Trophoblast cell (in vitro differentiated cells and primary cell): Measurements from ENCODE around the gene LONRF2.

Experiments
- DNase-seq, 2 donors: peaks; one replicate each; pipeline ENCODE4 v3.0.0-alpha.2; 2016
- H2AFZ ChIP-seq: 2 replicates; pipeline ENCODE4 v1.6.1; 2013; ENCODE audit warnings: low read length, moderate library complexity, mild to moderate bottlenecking; ENCODE audit not compliant: insufficient read depth, poor library complexity
- H2AK5ac ChIP-seq: 2 replicates; pipeline ENCODE4 v1.6.1; 2013; ENCODE audit warnings: mild to moderate bottlenecking, low read length
- H2BK120ac ChIP-seq: 2 replicates; pipeline ENCODE4 v1.6.1; 2013; ENCODE audit warnings: low read length, mild to moderate bottlenecking, moderate library complexity; ENCODE audit not compliant: insufficient read depth, poor library complexity
- H2BK12ac ChIP-seq: 2 replicates; pipeline ENCODE4 v1.6.1; 2013; ENCODE audit warnings: mild to moderate bottlenecking, low read length, moderate library complexity
- H2BK5ac ChIP-seq: 2 replicates; pipeline ENCODE4 v1.6.1; 2013; ENCODE audit warnings: low read length, low read depth, moderate library complexity, mild to moderate bottlenecking; ENCODE audit not compliant: poor library complexity
- H3K14ac ChIP-seq: 2 replicates; pipeline ENCODE4 v1.6.1; 2013; ENCODE audit warnings: mild to moderate bottlenecking, low read length
- H3K18ac ChIP-seq: 2 replicates; pipeline ENCODE4 v1.6.1; 2013; ENCODE audit warnings: mild to moderate bottlenecking, low read length
- H3K23ac ChIP-seq: 2 replicates; pipeline ENCODE4 v1.6.1; 2013; ENCODE audit warnings: low read length
- H3K27ac ChIP-seq: 2 replicates; pipeline ENCODE4 v1.5.1; 2013; ENCODE audit warnings: low read depth, mild to moderate bottlenecking, inconsistent platforms, low read length, moderate library complexity
- H3K27me3 ChIP-seq: 2 replicates; pipeline ENCODE4 v1.6.1; 2013; ENCODE audit warnings: inconsistent platforms, mild to moderate bottlenecking, low read length, moderate library complexity; ENCODE audit not compliant: insufficient read depth
- H3K36me3 ChIP-seq, 2 experiments: 1 replicate in 1 of 2; 2 replicates in 1 of 2; pipeline ENCODE4 v1.6.1; 2013; ENCODE audit warnings: low read length in 2 of 2, mild to moderate bottlenecking in 2 of 2, moderate library complexity in 1 of 2; ENCODE audit not compliant: insufficient read depth in 2 of 2, control insufficient read depth in 1 of 2
- H3K4ac ChIP-seq: 2 replicates; pipeline ENCODE4 v1.6.1; 2013; ENCODE audit warnings: low read depth, mild to moderate bottlenecking, low read length, moderate library complexity
- H3K4me1 ChIP-seq, 2 experiments: 1 replicate in 1 of 2; 2 replicates in 1 of 2; pipeline ENCODE4 v1.6.1; 2013; ENCODE audit warnings: low read length in 2 of 2, mild to moderate bottlenecking in 2 of 2, moderate library complexity in 1 of 2; ENCODE audit not compliant: insufficient read depth in 2 of 2, control insufficient read depth in 1 of 2
- H3K4me2 ChIP-seq: 2 replicates; pipeline ENCODE4 v1.6.1; 2013; ENCODE audit warnings: inconsistent platforms, mild to moderate bottlenecking, low read length, moderate library complexity
- H3K4me3 ChIP-seq: 2 replicates; pipeline ENCODE4 v1.5.1; 2013; ENCODE audit warnings: mild to moderate bottlenecking, low read depth, low read length, inconsistent platforms
- H3K79me1 ChIP-seq: one replicate; pipeline ENCODE4 v1.6.1; 2013; ENCODE audit warnings: low read length
- H3K79me2 ChIP-seq: 2 replicates; pipeline ENCODE4 v1.6.1; 2013; ENCODE audit warnings: low read length, mild to moderate bottlenecking; ENCODE audit not compliant: control insufficient read depth, insufficient read depth, poor library complexity
- H3K9ac ChIP-seq: 2 replicates; pipeline ENCODE4 v1.6.1; 2013; ENCODE audit warnings: mild to moderate bottlenecking, low read length
- H3K9me3 ChIP-seq: 2 replicates; pipeline ENCODE4 v1.6.1; 2013; ENCODE audit warnings: low read depth, mild to moderate bottlenecking, control low read depth, inconsistent platforms, low read length; ENCODE audit not compliant: insufficient read depth
- H4K12ac ChIP-seq: 2 replicates; pipeline ENCODE4 v1.6.1; 2013; ENCODE audit warnings: low read depth, mild to moderate bottlenecking, low read length, moderate library complexity
- H4K8ac ChIP-seq: 2 replicates; pipeline ENCODE4 v1.6.1; 2013; ENCODE audit warnings: low read depth, mild to moderate bottlenecking, low read length, moderate library complexity
- H4K91ac ChIP-seq: one replicate; pipeline ENCODE4 v1.6.1; 2013; ENCODE audit warnings: low read depth, mild to moderate bottlenecking, low read length, moderate library complexity
- WGBS: extraction: QIAGEN DNeasy Blood & Tissue Kit; methylation state at CpG from one replicate; pipeline ENCODE4 v1.1.7; 2013; ENCODE audit warnings: missing lambda C conversion rate; ENCODE audit not compliant: insufficient read length, insufficient coverage; ENCODE audit errors: extremely low coverage; 5-methylcytosine and 5-hydroxymethylcytosine counted together

Gene LONRF2

GRCh38 chr2:100317634-100318033 lies 4.7 kb downstream of the LONRF2 start:
- DNase-seq = no peak
- peaks cover 4% of the 10 kb centered on the region for H3K9me3 ChIP-seq
- no peak overlapping the region for H4K91ac ChIP-seq
- no CpG with 5 or more reads among the region's 1 CpG for WGBS
- no peak overlapping the region for H2AK5ac ChIP-seq
- no peak overlapping the region for H3K4me3 ChIP-seq
- peaks cover 18% of the 10 kb centered on the region for H3K27me3 ChIP-seq
- no peak overlapping the region for H2BK120ac ChIP-seq
- H3K79me2 ChIP-seq = no peaks in the 10 kb centered on the region
- H2BK5ac ChIP-seq = no peak overlapping the region
- H2AFZ ChIP-seq = no peak overlapping the region
- no peak overlapping the region for H4K12ac ChIP-seq
- H3K14ac ChIP-seq = no peak overlapping the region
- no peak overlapping the region for H3K27ac ChIP-seq
- H4K8ac ChIP-seq = no peak overlapping the region
- H3K4ac ChIP-seq = no peak overlapping the region
- H2BK12ac ChIP-seq = no peak overlapping the region
- H3K36me3 ChIP-seq = no peaks in the 10 kb centered on the region
- H3K9ac ChIP-seq = no peak overlapping the region
- H3K4me1 ChIP-seq = peaks cover 5 to 12% of the 10 kb centered on the region in 2 experiments
- H3K23ac ChIP-seq = no peak overlapping the region
- no peak overlapping the region for H3K4me2 ChIP-seq
- no peaks in the 10 kb centered on the region for H3K79me1 ChIP-seq
- no peak overlapping the region for H3K18ac ChIP-seq

GRCh38 chr2:100309973-100310719 lies 12.2 kb downstream of the LONRF2 start:
- Histone ChIP-seq H3K79me2 (no peaks in the 10 kb centered on the region), H4K8ac (no peak overlapping the region), H3K9ac (no peak overlapping the region), H3K27ac (no peak overlapping the region), H4K12ac (no peak overlapping the region), H2BK120ac (no peak overlapping the region), H3K79me1 (no peaks in the 10 kb centered on the region), H3K4ac (no peak overlapping the region), H2AFZ (no peak overlapping the region), H3K14ac (no peak overlapping the region), H3K36me3 (no peaks in the 10 kb centered on the region), H3K23ac (no peak overlapping the region), H2AK5ac (no peak overlapping the region), H4K91ac (no peak overlapping the region), H3K27me3 (no peaks in the 10 kb centered on the region), H2BK12ac (no peak overlapping the region), H3K4me1 (no peaks in the 10 kb centered on the region), H3K18ac (no peak overlapping the region), H3K4me2 (no peak overlapping the region), H3K9me3 (no peaks in the 10 kb centered on the region), H2BK5ac (no peak overlapping the region), H3K4me3 (no peak overlapping the region)
- WGBS = no CpG with 5 or more reads among the region's 4 CpGs
- DNase-seq = no peak

- Histone ChIP-seq H3K18ac (no peak overlapping the region), H3K4me1 (no peaks in the 10 kb centered on the region), H2AFZ (no peak overlapping the region), H3K23ac (no peak overlapping the region), H2AK5ac (no peak overlapping the region), H3K9ac (no peak overlapping the region), H2BK120ac (no peak overlapping the region), H2BK5ac (no peak overlapping the region), H3K79me2 (no peaks in the 10 kb centered on the region), H3K79me1 (no peaks in the 10 kb centered on the region), H3K14ac (no peak overlapping the region), H3K36me3 (no peaks in the 10 kb centered on the region), H4K91ac (no peak overlapping the region), H3K27me3 (no peaks in the 10 kb centered on the region), H4K12ac (no peak overlapping the region), H3K4me2 (no peak overlapping the region), H3K4me3 (no peak overlapping the region), H3K4ac (no peak overlapping the region), H3K9me3 (no peaks in the 10 kb centered on the region), H2BK12ac (no peak overlapping the region), H4K8ac (no peak overlapping the region), H3K27ac (no peak overlapping the region)
- DNase-seq = no peak
- WGBS = no CpG with 5 or more reads among the region's 3 CpGs
These were observed 13.0 kb downstream of the LONRF2 start for GRCh38 chr2:100309311-100309710.

DNA sequence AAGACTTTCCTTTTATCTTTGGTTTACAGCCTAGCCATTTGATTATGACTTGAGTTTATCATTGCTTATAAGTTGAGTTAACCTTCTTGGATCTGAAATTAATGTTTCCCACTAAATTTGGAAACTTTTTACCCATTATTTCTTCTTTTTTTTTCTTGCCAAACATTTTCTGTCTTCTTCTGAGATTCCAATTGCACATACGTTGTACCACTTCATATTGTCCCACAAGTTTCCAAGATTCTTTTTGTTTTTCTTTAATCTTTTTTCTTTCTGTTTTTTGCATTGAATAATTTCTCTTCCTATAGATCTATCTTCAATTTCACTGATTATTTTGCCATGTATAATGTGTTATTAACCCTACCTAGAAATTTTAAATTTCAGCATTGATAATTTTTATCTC lies 18.6 kb downstream of the LONRF2 start:
- Histone ChIP-seq H3K27ac (no peak overlapping the region), H2AK5ac (no peak overlapping the region), H3K79me2 (no peaks in the 10 kb centered on the region), H2BK12ac (no peak overlapping the region), H3K4me2 (no peak overlapping the region), H2BK120ac (no peak overlapping the region), H3K18ac (no peak overlapping the region), H3K79me1 (no peaks in the 10 kb centered on the region), H3K9me3 (no peaks in the 10 kb centered on the region), H3K4me1 (no peaks in the 10 kb centered on the region), H3K4ac (no peak overlapping the region), H3K14ac (no peak overlapping the region), H4K8ac (no peak overlapping the region), H3K23ac (no peak overlapping the region), H2BK5ac (no peak overlapping the region), H3K27me3 (no peaks in the 10 kb centered on the region), H3K9ac (no peak overlapping the region), H2AFZ (no peak overlapping the region), H4K91ac (no peak overlapping the region), H3K36me3 (no peaks in the 10 kb centered on the region), H3K4me3 (no peak overlapping the region), H4K12ac (no peak overlapping the region)
- WGBS = no CpG with 5 or more reads among the region's 1 CpG
- no peak for DNase-seq
